ENCODE measurements around the gene TMEM114.

Gene TMEM114

GRCh38 chr16:8547762-8548161 lies 42.5 kb downstream of the TMEM114 start:
- no peak for DNase-seq

- DNase-seq: no peak
Observed at GRCh38 chr16:8544406-8544805, 45.9 kb downstream of the TMEM114 start.

- no peak for DNase-seq
Observed at GRCh38 chr16:8543258-8543657, 47.1 kb downstream of the TMEM114 start.

GRCh38 chr16:8542393-8542792 lies 47.9 kb downstream of the TMEM114 start:
- DNase-seq: no peak

- DNase-seq: no peak
Observed at GRCh38 chr16:8541868-8542267, 48.4 kb downstream of the TMEM114 start.

GRCh38 chr16:8537691-8538342 lies 52.5 kb downstream of the TMEM114 start:
- no peak for DNase-seq

GRCh38 chr16:8533509-8533908 lies 56.8 kb downstream of the TMEM114 start:
- no peak for DNase-seq

- no peak for DNase-seq
Observed at GRCh38 chr16:8530752-8531384, 59.4 kb downstream of the TMEM114 start.

- DNase-seq: no peak
Observed at GRCh38 chr16:8528471-8528870, 61.8 kb downstream of the TMEM114 start.

GRCh38 chr16:8523932-8524331 lies 66.4 kb downstream of the TMEM114 start:
- no peak for DNase-seq

GRCh38 chr16:8522757-8523156 lies 67.6 kb downstream of the TMEM114 start:
- no peak for DNase-seq

GRCh38 chr16:8519643-8520042 lies 70.7 kb downstream of the TMEM114 start:
- DNase-seq: no peak
